Left lung (tissue), 10 donors: ENCODE data around the gene ASPHD2. TPM values are rescaled to one million over a fixed set of nuclear protein-coding genes. Genes with fewer than 3 reads are reported as not detected.

ENCODE experiments used
- ATAC-seq: fragments of 200-7000 bp; cut with Tn5 transposase; one replicate; pipeline ENCODE4 v1.9.1; 2020; ENCODE audit warnings: moderate library complexity
- DNase-seq, 4 donors: peaks; one replicate each; pipeline ENCODE4 v3.0.0-alpha.2; 2013 to 2020
- H3K27ac ChIP-seq, 2 donors: fragments of 200-600 bp; sonication (generic) in 1 of 2; one replicate each; pipeline versions ENCODE4 v1.5.0 to v1.8.0; 2020 to 2021
- H3K27me3 ChIP-seq, 2 donors: fragments of 200-600 bp; sonication (generic) in 1 of 2; one replicate each; pipeline versions ENCODE4 v1.5.0 to v1.8.0; 2020 to 2021
- H3K36me3 ChIP-seq, 2 donors: fragments of 200-600 bp; sonication (generic) in 1 of 2; one replicate each; pipeline versions ENCODE4 v1.5.0 to v1.8.0; 2020 to 2021
- H3K4me1 ChIP-seq, 2 donors: fragments of 200-600 bp; one replicate each; pipeline ENCODE4 v1.8.0; 2021
- H3K4me3 ChIP-seq, 2 donors: fragments of 200-600 bp; sonication (generic) in 1 of 2; one replicate each; pipeline versions ENCODE4 v1.5.0 to v1.8.0; 2020 to 2021; ENCODE audit warnings: mild to moderate bottlenecking in 1 of 2
- H3K9me3 ChIP-seq, 2 donors: fragments of 200-600 bp; sonication (generic) in 1 of 2; one replicate each; pipeline versions ENCODE4 v1.5.0 to v1.8.0; 2020 to 2021
- CTCF ChIP-seq, 2 donors: fragments of 200-600 bp; sonication (generic) in 1 of 2; IDR thresholded peaks; one replicate each; pipeline versions ENCODE4 v1.5.0 to v1.8.0; 2021; ENCODE audit warnings: antibody characterized with exemption in 2 of 2
- intact Hi-C, 2 donors: fragments of 100-400 bp; cut with DNase I; formaldehyde crosslinking; loops; one replicate each; pipeline versions ENCODE4 v1.11.2 to v1.14.2; 2022
- polyA plus RNA-seq, 6 donors: library from polyadenylated mRNA; unstranded; fragments of 120-200 nt; gene quantifications; one replicate each; pipeline ENCODE4 v1.2.1, GENCODE V29; 2013; ENCODE audit not compliant: insufficient read length in 6 of 6
- total RNA-seq, 2 donors: library from RNA; stranded (reverse); fragmentation: NEBNext Ultra II Directional; extraction: Animal tissue kit (Norgen Biotek cat#: 25700); gene quantifications; one replicate each; pipeline ENCODE4 v1.2.1, GENCODE V29; 2021
- donor health status: DM: no; HTN: yes; CAD: no.
- donor health status: DM: no; HTN: no; CAD: no.

ASPHD2 gene
- total and polyA plus RNA-seq, 8 donors = 0.38 to 2.1 (median 0.60) TPM

- intact Hi-C loops = no loop called here
- Histone ChIP-seq H3K27me3 (no peaks in the 10 kb centered on the region), H3K9me3 (no peaks in the 10 kb centered on the region), H3K27ac (peak overlapping the region in 1 of 2 donors; percentile 13), H3K4me3 (no peak overlapping the region), H3K36me3 (peaks cover 0 to 99% of the 10 kb centered on the region in 2 donors), H3K4me1 (peaks cover 0 to 32% of the 10 kb centered on the region in 2 donors)
- no peak for TF ChIP-seq CTCF (IDR thresholded peaks at IDR 0.05)
- ATAC-seq = peak; percentile 98
- peak in 1 of 4 donors; percentile 67 for DNase-seq
These were observed 42.5 kb downstream of the ASPHD2 start for GRCh38 chr22:26471522-26471921.

GRCh38 chr22:26474682-26475081, 45.6 kb downstream of the ASPHD2 start:
- Histone ChIP-seq H3K27me3 (no peaks in the 10 kb centered on the region), H3K27ac (no peak overlapping the region), H3K4me3 (no peak overlapping the region), H3K36me3 (peaks cover 0 to 71% of the 10 kb centered on the region in 2 donors), H3K9me3 (no peaks in the 10 kb centered on the region), H3K4me1 (peaks cover 11 to 60% of the 10 kb centered on the region in 2 donors)
- intact Hi-C loops = no loop called here
- no peak for TF ChIP-seq CTCF (IDR thresholded peaks at IDR 0.05)
- DNase-seq (no peak), ATAC-seq (no peak)

- Histone ChIP-seq H3K4me1 (peaks cover 12 to 82% of the 10 kb centered on the region in 2 donors), H3K4me3 (no peak overlapping the region), H3K36me3 (peaks cover 0 to 50% of the 10 kb centered on the region in 2 donors), H3K9me3 (no peaks in the 10 kb centered on the region), H3K27me3 (no peaks in the 10 kb centered on the region), H3K27ac (peak overlapping the region in 1 of 2 donors; percentile 31)
- TF ChIP-seq CTCF (IDR thresholded peaks at IDR 0.05) = no peak
- DNase-seq (no peak), ATAC-seq (no peak)
- intact Hi-C loops = no loop called here
These were observed 47.8 kb downstream of the ASPHD2 start for GRCh38 chr22:26476705-26477340.

- H3K4me3 ChIP-seq = no peak overlapping the region
- DNase-seq (no peak), ATAC-seq (no peak)
- no peaks in the 10 kb centered on the region for H3K27me3 ChIP-seq
- H3K36me3 ChIP-seq = peaks cover 0 to 44% of the 10 kb centered on the region in 2 donors
- H3K4me1 ChIP-seq = peaks cover 12 to 82% of the 10 kb centered on the region in 2 donors
- TF ChIP-seq CTCF (IDR thresholded peaks at IDR 0.05) = no peak
- intact Hi-C loops = no loop called here
- H3K27ac ChIP-seq = no peak overlapping the region
- no peaks in the 10 kb centered on the region for H3K9me3 ChIP-seq
These were observed 48.3 kb downstream of the ASPHD2 start for GRCh38 chr22:26477341-26477731.

GRCh38 chr22:26479043-26479791, 50.2 kb downstream of the ASPHD2 start:
- DNase-seq (no peak), ATAC-seq (no peak)
- Histone ChIP-seq H3K36me3 (peaks cover 0 to 26% of the 10 kb centered on the region in 2 donors), H3K27ac (peak overlapping the region in 1 of 2 donors; percentile 57), H3K4me3 (peak overlapping the region; percentile 2 to 25), H3K4me1 (peaks cover 16 to 89% of the 10 kb centered on the region in 2 donors), H3K9me3 (no peaks in the 10 kb centered on the region), H3K27me3 (no peaks in the 10 kb centered on the region)
- intact Hi-C loops = no loop called here
- no peak for TF ChIP-seq CTCF (IDR thresholded peaks at IDR 0.05)
